22Rv1 (cell line): ENCODE measurements around the gene FARP1.

Experiments
- H3K27ac ChIP-seq: fragments of 450-650 bp; 2 replicates; pipeline ENCODE4 v1.5.1; 2017
- CTCF ChIP-seq: fragments of 450-650 bp; IDR thresholded peaks from 2 replicates; pipeline ENCODE4 v1.5.1; 2017; ENCODE audit warnings: mild to moderate bottlenecking
- ZFX ChIP-seq: fragments of 450-650 bp; IDR thresholded peaks from 2 replicates; pipeline ENCODE4 v1.6.1; 2017; ENCODE audit warnings: antibody characterized with exemption, borderline replicate concordance

FARP1 gene

GRCh38 chr13:98150832-98151479 is 8.1 kb downstream of the FARP1 start:
- TF ChIP-seq CTCF (no peak), ZFX (no peak)
- H3K27ac ChIP-seq: no peak overlapping the region

GRCh38 chr13:98155475-98156109 is 12.7 kb downstream of the FARP1 start:
- H3K27ac ChIP-seq: no peak overlapping the region

GRCh38 chr13:98156259-98156658 is 13.4 kb downstream of the FARP1 start:
- no peak overlapping the region for H3K27ac ChIP-seq
- no peak for TF ChIP-seq CTCF
- TF ChIP-seq ZFX: no peak

More at GRCh38 chr13:98155475-98156109, 12.7 kb downstream of the FARP1 start:
- TF ChIP-seq ZFX (no peak), CTCF (no peak)

GRCh38 chr13:98157188-98157587 is 14.3 kb downstream of the FARP1 start:
- TF ChIP-seq ZFX (no peak), CTCF (no peak)
- H3K27ac ChIP-seq: no peak overlapping the region

GRCh38 chr13:98157609-98158008 is 14.7 kb downstream of the FARP1 start:
- TF ChIP-seq ZFX (no peak), CTCF (no peak)
- no peak overlapping the region for H3K27ac ChIP-seq

GRCh38 chr13:98158172-98158899 is 15.4 kb downstream of the FARP1 start:
- no peak overlapping the region for H3K27ac ChIP-seq
- no peak for TF ChIP-seq CTCF
- TF ChIP-seq ZFX: no peak

- TF ChIP-seq CTCF (no peak), ZFX (no peak)
- H3K27ac ChIP-seq: no peak overlapping the region
These were observed 20.0 kb downstream of the FARP1 start for GRCh38 chr13:98162935-98163334.
